ENCODE results near the gene THEMIS2. TPM values are rescaled to one million over a fixed set of nuclear protein-coding genes. Genes with fewer than 3 reads are reported as not detected.
"Not testable (repeated sequence)": the region's sequence is repeated elsewhere in the genome, so short reads cannot be mapped to it uniquely, and the experiment has no call there.

THEMIS2 gene
- total and polyA plus RNA-seq, 2 of the 13 experiments (the other 11 are each of a cell fraction or from before 2014, with no cell fraction given), result 0.38 to 1.5 TPM

GRCh38 chr1:27829339-27829960 lies 42.9 kb upstream of the THEMIS2 start:
- BruUV-seq (replicated peaks); in situ Hi-C loops (cut with HindIII; ENCODE audit: extremely low pct_ligation_motif_present, low pct_unique_long_range_greater_than_20kb); H3K9me3 ChIP-seq (ENCODE audit: low read length); H4K20me1 ChIP-seq (ENCODE audit: insufficient read depth, low read length); FAIRE-seq; ATAC-seq; H2AFZ ChIP-seq (ENCODE audit: low read length); DNase-seq (ENCODE audit: low spot score); CTCF ChIA-PET (ENCODE audit: low intra/inter-chr PET ratio, low total read pairs); H3K27me3 ChIP-seq (ENCODE audit: control insufficient read depth in 1 of 2, insufficient read depth in 2 of 2, low read length in 2 of 2); intact Hi-C loops (cut with micrococcal nuclease; ENCODE audit: unreplicated experiment); TF ChIP-seq SOX6 (IDR thresholded peaks at IDR 0.05): not testable (repeated sequence)
- Histone ChIP-seq H3K4me3 (replicated peaks in 1 of 3; ENCODE audit: insufficient read depth in 1 of 3, low read depth in 2 of 3, low read length in 3 of 3) (peak overlapping the region; percentile 82 to 98 (median 86)), H3K9ac (ENCODE audit: insufficient read depth, low read depth, low read length) (peak overlapping the region; percentile 95), H3K27ac (ENCODE audit: extremely low read length, insufficient read depth, low read length) (peak overlapping the region; percentile 93), H3K36me3 (replicated peaks in 1 of 2; ENCODE audit: control insufficient read depth in 1 of 2, insufficient read depth in 2 of 2, low read length in 2 of 2) (peaks cover 0 to 17% of the 10 kb centered on the region in 2 experiments; a peak in 2 of 5 replicates), H3K4me1 (ENCODE audit: insufficient read depth, low read length) (peaks cover 52% of the 10 kb centered on the region), H3K79me2 (ENCODE audit: insufficient read depth, low read length) (peaks cover 39% of the 10 kb centered on the region), H3K4me2 (ENCODE audit: low read depth, low read length) (peak overlapping the region; percentile 91)
- 22% methylated on average over 4 of the region's 4 CpGs for WGBS (ENCODE audit: low lambda C conversion rate)
- POLR2A ChIA-PET, result interaction anchor here (1.5 to 5.8 kb wide), 4 partner anchors 11 to 157 kb away, joined by 6 to 89 read pairs (median 34); partner anchors contain the start of genes FAM76A, IFI6 and STX12
- TF ChIP-seq FOXP4 (CRISPR knock-in tag; IDR thresholded peaks at IDR 0.05) (0 out of 2 replicates have a peak, but pooled peaks have one; percentile 12), ZGPAT (CRISPR knock-in tag; IDR thresholded peaks at IDR 0.05) (0 out of 2 replicates have a peak, but pooled peaks have one; percentile 21), HNF4A (CRISPR knock-in tag; IDR thresholded peaks at IDR 0.05) (peak; percentile 35), PAXIP1 (CRISPR knock-in tag; conservative IDR thresholded peaks at IDR 0.05) (peak; percentile 51), BCL6 (CRISPR knock-in tag; IDR thresholded peaks at IDR 0.05) (peak; percentile 68), SOX6 (CRISPR knock-in tag; IDR thresholded peaks at IDR 0.05) (peak; percentile 70), ARID5B (CRISPR knock-in tag; IDR thresholded peaks at IDR 0.05) (peak; percentile 46; the same call in 1 of the 2 replicates), ZNF710 (CRISPR knock-in tag; IDR thresholded peaks at IDR 0.05; ENCODE audit: borderline replicate concordance) (0 out of 2 replicates have a peak, but pooled peaks have one; percentile 34)

All from HepG2 (cell line).